ENCODE results near the gene RASSF8.

DNA sequence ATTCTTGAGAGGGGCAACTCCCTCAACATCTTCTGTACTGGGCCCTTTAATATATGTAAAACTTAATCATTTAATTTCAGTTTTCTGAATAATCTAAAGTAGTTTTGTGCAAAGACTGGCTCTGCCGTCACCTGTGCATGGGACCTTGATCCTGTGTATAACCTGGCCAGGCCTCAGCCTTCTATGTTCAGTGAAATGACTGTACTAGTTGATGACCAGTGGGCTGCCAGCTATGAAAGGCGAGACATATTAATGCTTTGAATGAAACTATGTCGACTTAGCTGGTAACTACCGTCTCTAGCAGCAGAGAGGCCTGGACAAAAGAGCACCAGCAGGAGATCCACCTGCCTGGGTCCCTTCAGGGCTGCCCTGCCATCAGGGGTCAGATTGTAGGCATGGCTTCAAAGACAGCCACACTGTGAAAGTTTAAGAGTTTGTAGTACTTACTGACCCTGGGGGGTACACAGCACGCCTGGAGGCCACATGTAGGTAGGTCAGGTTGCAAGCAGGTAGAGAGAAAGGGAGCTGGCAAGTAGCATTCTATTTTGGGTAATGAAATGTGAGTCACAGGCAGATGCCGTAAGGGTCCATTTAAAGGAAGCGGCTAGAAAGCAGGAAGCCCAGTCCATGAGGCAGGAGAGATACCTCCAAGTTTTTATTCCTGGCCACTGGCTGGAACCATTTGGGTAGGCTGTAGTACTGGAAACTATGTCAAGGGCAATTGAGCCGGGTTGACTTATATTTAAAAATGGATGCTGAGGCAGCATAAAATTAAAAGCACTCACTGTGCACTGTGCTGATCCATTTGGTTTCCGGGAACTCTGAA lies 89.1 kb downstream of the RASSF8 start:
- no peak for TF ChIP-seq POLR2A (IDR thresholded peaks at IDR 0.05; ENCODE audit: low read length)
- no peak for TF ChIP-seq GATA1 (IDR thresholded peaks at IDR 0.05; ENCODE audit: low read depth, low read length)

Data from erythroblast (primary cell).